K562 (cell line): ENCODE results near the gene GINS2. TPM values are rescaled to one million over a fixed set of nuclear protein-coding genes. Genes with fewer than 3 reads are reported as not detected.

Experiments used
- CXXC5 ChIP-seq: fragments of 250-450 bp; sonication (Bioruptor Pico); IDR thresholded peaks from 2 replicates; pipeline ENCODE4 v1.8.0; 2022; ENCODE audit warnings: inconsistent platforms, mild to moderate bottlenecking, moderate library complexity
- HMBOX1 ChIP-seq: sonication (generic); IDR thresholded peaks from 2 replicates; pipeline ENCODE4 v1.6.1; 2016
- PHF20 ChIP-seq: fragments of 450-650 bp; IDR thresholded peaks from 2 replicates; pipeline ENCODE4 v1.6.1; 2018; ENCODE audit not compliant: partially characterized antibody
- REST ChIP-seq, 2 experiments: fragments of 450-650 bp; formaldehyde crosslinking in 1 of 2; IDR thresholded peaks; 2 replicates each; pipeline versions ENCODE4 v1.4.0 to v1.6.1; 2014 to 2020; ENCODE audit warnings: mild to moderate bottlenecking in 2 of 2, borderline replicate concordance in 1 of 2, low read depth in 1 of 2
- SAP30 ChIP-seq: fragments of 200-600 bp; sonication (generic); IDR thresholded peaks from 2 replicates; pipeline ENCODE4 v1.6.1; 2012; ENCODE audit warnings: borderline replicate concordance, low read depth, mild to moderate bottlenecking, moderate library complexity, low read length, control low read depth, inconsistent platforms; ENCODE audit not compliant: insufficient read depth, poor library complexity, severe bottlenecking
- SMARCE1 ChIP-seq: fragments of 450-650 bp; IDR thresholded peaks from 2 replicates; pipeline ENCODE4 v1.7.1; 2016; ENCODE audit warnings: mild to moderate bottlenecking
- ZKSCAN3 ChIP-seq: fragments of 250-450 bp; sonication (Bioruptor Pico); IDR thresholded peaks from 2 replicates; pipeline ENCODE4 v1.4.0; 2020
- ZNF512 ChIP-seq: IDR thresholded peaks from 2 replicates; pipeline ENCODE4 v1.6.1; 2016; ENCODE audit warnings: missing genetic modification characterization, missing compliant biosample characterization
- ZNF609 ChIP-seq: sonication (generic); formaldehyde crosslinking; IDR thresholded peaks from 2 replicates; pipeline ENCODE4 v1.8.1; 2023; ENCODE audit warnings: missing genetic modification reagents, mild to moderate bottlenecking, borderline replicate concordance
- polyA plus RNA-seq, 8 experiments: library from polyadenylated mRNA; depleted of rRNA in 4 of 8; stranded (reverse) in 5 of 8; unstranded in 3 of 8; fragments of >200 nt; fragmentation: Nextera tagmentation in 2 of 8; fragmentation: Illumina TruSeq in 1 of 8; extraction: Ambion mirVana in 2 of 8; extraction: Trizol in 1 of 8; gene quantifications; 2 replicates each; pipeline versions ENCODE4 v1.2.1 to v1.2.3, GENCODE V29; 2011 to 2014; ENCODE audit warnings: inconsistent platforms in 1 of 8, missing spikeins in 1 of 8
- total RNA-seq, 7 experiments: library from RNA; depleted of rRNA in 6 of 7; stranded (reverse); fragments of >200 nt in 6 of 7; fragmentation: Illumina TruSeq in 2 of 7; extraction: Trizol in 2 of 7; gene quantifications; 2 replicates each; pipeline versions ENCODE4 v1.2.1 to v1.2.3, GENCODE V29; 2011 to 2021; ENCODE audit warnings: low replicate concordance in 1 of 7
- TF ChIP-seq, protein P1 (sequence below): sonication (generic); formaldehyde crosslinking; IDR thresholded peaks from 2 replicates; pipeline ENCODE4 v1.8.0; 2022; ENCODE audit warnings: missing genetic modification reagents, mild to moderate bottlenecking, moderate library complexity, borderline replicate concordance

Gene GINS2
- total and polyA plus RNA-seq, 9 of the 15 experiments (the other 6 are each of a cell fraction or from before 2014, with no cell fraction given): 40.4 to 76.2 (median 44.6) TPM

DNA sequence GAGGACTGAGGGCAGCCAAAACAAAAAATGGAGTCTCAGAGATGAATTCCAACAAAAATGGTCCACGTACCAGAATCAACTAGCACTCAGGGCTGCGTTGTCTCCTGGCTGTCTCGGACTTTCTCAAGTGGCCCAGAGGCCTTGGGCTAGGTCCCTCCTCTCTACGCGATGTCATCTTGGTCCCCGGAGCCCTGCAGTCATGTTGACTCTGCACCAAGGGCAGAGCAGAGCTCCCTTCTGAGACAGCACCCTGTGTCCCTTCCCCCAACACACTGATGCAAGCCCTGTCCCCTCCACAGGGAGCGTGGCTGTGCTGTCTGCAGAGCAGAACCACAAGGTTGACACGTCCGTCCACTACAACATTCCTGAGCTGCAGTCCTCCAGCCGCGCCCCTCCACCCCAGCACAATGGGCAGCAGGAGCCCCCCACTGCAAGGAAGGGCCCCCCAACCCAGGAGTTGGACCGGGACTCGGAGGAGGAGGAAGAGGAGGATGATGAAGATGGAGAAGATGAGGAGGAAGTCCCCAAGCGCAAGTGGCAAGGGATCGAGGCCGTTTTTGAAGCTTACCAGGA lies 20.8 kb downstream of the GINS2 start (continued):
- TF ChIP-seq ZNF609 (CRISPR knock-in tag) (no peak), ZNF512 (tag) (no peak), HMBOX1 (no peak), REST (IDR thresholded peaks at IDR 0.05; ENCODE audit: borderline replicate concordance) (no peak), REST (CRISPR knock-in tag; IDR thresholded peaks at IDR 0.05; ENCODE audit: low read depth) (no peak), PHF20 (no peak), CXXC5 (CRISPR knock-in tag) (no peak), SMARCE1 (no peak), SAP30 (no peak), ZKSCAN3 (no peak)
- TF ChIP-seq, protein P1, sequence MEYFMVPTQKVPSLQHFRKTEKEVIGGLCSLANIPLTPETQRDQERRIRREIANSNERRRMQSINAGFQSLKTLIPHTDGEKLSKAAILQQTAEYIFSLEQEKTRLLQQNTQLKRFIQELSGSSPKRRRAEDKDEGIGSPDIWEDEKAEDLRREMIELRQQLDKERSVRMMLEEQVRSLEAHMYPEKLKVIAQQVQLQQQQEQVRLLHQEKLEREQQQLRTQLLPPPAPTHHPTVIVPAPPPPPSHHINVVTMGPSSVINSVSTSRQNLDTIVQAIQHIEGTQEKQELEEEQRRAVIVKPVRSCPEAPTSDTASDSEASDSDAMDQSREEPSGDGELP: no peak
